ENCODE data around the gene IL22RA1.

IL22RA1 gene

GRCh38 chr1:24121406-24121805, 21.5 kb downstream of the IL22RA1 start:
- TF ChIP-seq CTCF (IDR thresholded peaks at IDR 0.05; ENCODE audit: insufficient read depth, low read depth, low read length, missing control alignments), result no peak
- H3K4me3 ChIP-seq (ENCODE audit: low read length), result no peak overlapping the region
- no peak for DNase-seq (ENCODE audit: low read depth)

GRCh38 chr1:24120965-24121364, 22.0 kb downstream of the IL22RA1 start:
- TF ChIP-seq CTCF (IDR thresholded peaks at IDR 0.05; ENCODE audit: insufficient read depth, low read depth, low read length, missing control alignments), result no peak
- no peak for DNase-seq (ENCODE audit: low read depth)
- H3K4me3 ChIP-seq (ENCODE audit: low read length), result no peak overlapping the region

- peak; percentile 98 for DNase-seq (ENCODE audit: low read depth)
- TF ChIP-seq CTCF (IDR thresholded peaks at IDR 0.05; ENCODE audit: insufficient read depth, low read depth, low read length, missing control alignments), result no peak
- no peak overlapping the region for H3K4me3 ChIP-seq (ENCODE audit: low read length)
These were observed 22.8 kb downstream of the IL22RA1 start for GRCh38 chr1:24119859-24120756.

GRCh38 chr1:24119489-24119858, 23.5 kb downstream of the IL22RA1 start:
- no peak for DNase-seq (ENCODE audit: low read depth)
- no peak overlapping the region for H3K4me3 ChIP-seq (ENCODE audit: low read length)
- TF ChIP-seq CTCF (IDR thresholded peaks at IDR 0.05; ENCODE audit: insufficient read depth, low read depth, low read length, missing control alignments), result no peak

- no peak for DNase-seq (ENCODE audit: low read depth)
- TF ChIP-seq CTCF (IDR thresholded peaks at IDR 0.05; ENCODE audit: insufficient read depth, low read depth, low read length, missing control alignments), result no peak
- H3K4me3 ChIP-seq (ENCODE audit: low read length), result no peak overlapping the region
These were observed 24.3 kb downstream of the IL22RA1 start for GRCh38 chr1:24118410-24119242.

- no peak for TF ChIP-seq CTCF (IDR thresholded peaks at IDR 0.05; ENCODE audit: insufficient read depth, low read depth, low read length, missing control alignments)
- no peak overlapping the region for H3K4me3 ChIP-seq (ENCODE audit: low read length)
- DNase-seq (ENCODE audit: low read depth), result peak; percentile 94
These were observed 25.1 kb downstream of the IL22RA1 start for GRCh38 chr1:24117722-24118409.
